ENCODE results near the gene BCL11A.

DNA sequence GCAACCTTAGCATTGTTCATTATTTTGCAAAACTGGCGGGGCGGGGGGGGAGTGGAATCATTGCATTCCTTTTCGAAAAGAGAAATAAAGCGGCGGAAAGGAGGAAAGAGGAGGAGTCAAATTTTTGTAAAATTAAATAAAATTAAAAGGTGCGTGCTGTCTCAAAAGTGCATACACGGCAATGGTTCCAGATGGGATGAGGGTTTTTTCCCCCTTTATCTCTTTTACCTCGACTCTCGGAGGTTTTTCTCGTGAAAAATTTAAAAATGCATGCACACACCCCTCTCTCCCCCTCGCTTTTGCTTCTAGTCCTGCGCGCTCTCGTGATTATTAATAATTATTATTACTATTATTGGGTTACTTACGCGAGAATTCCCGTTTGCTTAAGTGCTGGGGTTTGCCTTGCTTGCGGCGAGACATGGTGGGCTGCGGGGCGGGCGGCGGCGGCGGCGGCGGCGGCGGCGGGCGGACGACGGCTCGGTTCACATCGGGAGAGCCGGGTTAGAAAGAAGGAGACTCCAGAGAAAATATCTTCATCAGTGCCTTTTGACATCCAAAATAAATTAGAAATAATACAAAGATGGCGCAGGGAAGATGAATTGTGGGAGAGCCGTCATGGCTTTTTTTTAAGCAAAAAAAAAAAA lies 481 bp downstream of the BCL11A start:
- TF ChIP-seq SUZ12 (IDR thresholded peaks at IDR 0.05; ENCODE audit: extremely low read depth, insufficient read depth, insufficient read length) (no peak), YY1 (IDR thresholded peaks at IDR 0.05; ENCODE audit: insufficient read depth, insufficient read length) (no peak)
